Right renal pelvis (tissue), 4 donors: ENCODE results near the gene THEMIS2. TPM values are rescaled to one million over a fixed set of nuclear protein-coding genes. Genes with fewer than 3 reads are reported as not detected.
A peak's percentile ranks its signal among the peaks of the same experiment; 100 is the strongest.

ENCODE experiments used
- DNase-seq, 4 donors: peaks; one replicate each; pipeline ENCODE4 v3.0.0-alpha.2; 2013; ENCODE audit warnings: low read depth in 4 of 4, low spot score in 3 of 4, missing footprints in 1 of 4
- polyA plus RNA-seq, 4 donors: library from polyadenylated mRNA; unstranded; fragments of 120-200 nt; gene quantifications; one replicate each; pipeline ENCODE4 v1.2.1, GENCODE V29; 2013; ENCODE audit not compliant: insufficient read length in 4 of 4

The THEMIS2 gene
- polyA plus RNA-seq, 4 donors = 2.8 to 4.6 (median 3.3) TPM

- DNase-seq = no peak
Measured at GRCh38 chr1:27885114-27885528, 12.8 kb downstream of the THEMIS2 start.

- no peak for DNase-seq
Measured at GRCh38 chr1:27885621-27886352, 13.4 kb downstream of the THEMIS2 start.

DNA sequence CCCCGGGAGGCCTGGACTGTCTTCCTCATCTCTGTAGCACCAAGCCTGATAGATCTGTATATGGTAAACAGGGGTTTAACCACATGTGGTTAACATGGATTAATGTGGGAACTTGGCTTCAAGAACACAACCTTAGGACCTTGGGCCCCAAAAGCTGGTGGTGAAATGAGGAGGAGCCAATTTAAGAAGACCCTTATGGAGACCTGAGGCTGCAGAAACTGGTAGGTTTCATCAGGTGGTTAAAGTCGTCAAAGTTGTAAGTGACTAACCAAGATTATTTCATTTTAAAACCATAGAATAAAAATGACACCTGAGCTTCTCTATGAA, 14.0 kb downstream of the THEMIS2 start:
- no peak for DNase-seq

DNA sequence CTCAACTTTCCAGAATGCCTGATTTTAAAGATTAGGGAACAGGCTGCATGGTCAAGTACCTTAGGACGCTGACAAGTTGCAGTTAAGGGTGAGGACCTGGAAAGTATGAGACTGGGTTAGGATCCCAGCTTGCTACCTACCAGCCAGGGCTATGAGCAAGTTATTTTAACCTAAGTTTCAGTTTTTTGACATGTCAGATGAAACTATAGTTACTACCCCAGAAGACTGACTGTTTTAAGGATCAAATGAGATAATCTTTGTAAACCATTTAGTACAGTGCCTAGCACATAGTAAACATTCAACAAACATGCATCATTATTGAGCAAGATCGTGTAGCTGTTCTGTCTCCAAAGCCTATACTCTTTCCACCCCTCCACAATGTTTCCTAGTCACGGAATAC, 14.4 kb downstream of the THEMIS2 start:
- no peak for DNase-seq

- no peak for DNase-seq
Measured at GRCh38 chr1:27887215-27888021, 15.1 kb downstream of the THEMIS2 start.

- DNase-seq = no peak
Measured at GRCh38 chr1:27889506-27889905, 17.2 kb downstream of the THEMIS2 start.

- no peak for DNase-seq
Measured at GRCh38 chr1:27891196-27891889, 19.0 kb downstream of the THEMIS2 start.

DNA sequence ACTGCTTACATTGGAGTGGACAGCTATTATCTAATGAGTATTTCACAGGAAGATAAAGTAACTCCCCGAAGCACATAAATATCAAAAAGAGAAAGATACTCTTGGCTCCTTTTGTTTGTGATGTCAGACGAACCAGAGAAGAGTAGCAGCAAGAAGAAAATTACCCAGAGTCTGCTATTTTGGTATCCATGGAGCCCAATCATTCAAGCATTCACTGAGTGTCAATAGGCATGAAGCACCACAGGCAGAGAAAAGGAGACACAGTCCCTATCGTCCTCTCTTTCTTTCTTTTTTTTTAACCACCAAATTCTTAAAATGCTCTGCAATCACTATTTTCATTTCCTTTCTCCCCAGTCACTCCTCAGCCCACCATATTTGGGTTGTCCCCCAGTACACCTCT, 22.2 kb downstream of the THEMIS2 start:
- DNase-seq = no peak

DNA sequence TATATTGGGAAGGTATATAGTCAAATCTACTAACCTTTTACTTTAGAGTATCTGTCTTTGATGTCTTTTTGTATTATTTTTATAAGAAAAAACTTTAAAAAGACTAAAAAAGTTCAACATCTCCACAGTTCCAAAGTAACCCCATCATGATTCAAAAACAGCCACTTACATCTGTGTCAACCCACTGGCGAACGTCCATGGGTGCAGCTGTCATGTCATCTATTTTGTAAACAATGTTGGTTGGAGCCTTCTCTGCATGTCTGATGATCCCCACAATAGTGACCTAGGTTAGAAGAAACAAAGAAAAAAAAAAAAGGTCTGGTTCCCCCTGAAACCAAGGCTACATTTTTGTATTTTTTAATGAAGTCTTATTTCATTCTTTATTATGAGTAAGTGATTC, 34.4 kb downstream of the THEMIS2 start:
- DNase-seq = no peak

DNA sequence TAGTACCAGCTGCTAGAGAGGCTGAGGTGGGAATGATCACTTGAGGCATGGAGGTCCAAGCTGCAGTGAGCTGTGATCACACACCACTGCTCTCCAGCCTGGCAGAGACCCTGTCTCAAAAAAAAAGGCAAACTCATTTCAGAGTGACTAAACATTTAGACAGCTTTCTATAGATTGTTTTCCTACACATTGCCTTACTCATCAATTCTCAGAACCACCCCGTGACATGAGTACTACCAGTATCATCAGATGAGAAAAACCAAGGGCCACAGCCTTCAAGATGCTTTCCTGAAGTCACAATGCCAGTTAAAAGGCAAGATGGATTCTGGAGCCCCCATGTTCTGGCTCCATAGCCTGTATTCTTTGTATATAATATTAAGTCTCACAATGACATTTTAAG, 40.1 kb downstream of the THEMIS2 start:
- no peak for DNase-seq

GRCh38 chr1:27915082-27915575, 42.8 kb downstream of the THEMIS2 start:
- DNase-seq = no peak

GRCh38 chr1:27922272-27922671, 49.9 kb downstream of the THEMIS2 start:
- no peak for DNase-seq

DNA sequence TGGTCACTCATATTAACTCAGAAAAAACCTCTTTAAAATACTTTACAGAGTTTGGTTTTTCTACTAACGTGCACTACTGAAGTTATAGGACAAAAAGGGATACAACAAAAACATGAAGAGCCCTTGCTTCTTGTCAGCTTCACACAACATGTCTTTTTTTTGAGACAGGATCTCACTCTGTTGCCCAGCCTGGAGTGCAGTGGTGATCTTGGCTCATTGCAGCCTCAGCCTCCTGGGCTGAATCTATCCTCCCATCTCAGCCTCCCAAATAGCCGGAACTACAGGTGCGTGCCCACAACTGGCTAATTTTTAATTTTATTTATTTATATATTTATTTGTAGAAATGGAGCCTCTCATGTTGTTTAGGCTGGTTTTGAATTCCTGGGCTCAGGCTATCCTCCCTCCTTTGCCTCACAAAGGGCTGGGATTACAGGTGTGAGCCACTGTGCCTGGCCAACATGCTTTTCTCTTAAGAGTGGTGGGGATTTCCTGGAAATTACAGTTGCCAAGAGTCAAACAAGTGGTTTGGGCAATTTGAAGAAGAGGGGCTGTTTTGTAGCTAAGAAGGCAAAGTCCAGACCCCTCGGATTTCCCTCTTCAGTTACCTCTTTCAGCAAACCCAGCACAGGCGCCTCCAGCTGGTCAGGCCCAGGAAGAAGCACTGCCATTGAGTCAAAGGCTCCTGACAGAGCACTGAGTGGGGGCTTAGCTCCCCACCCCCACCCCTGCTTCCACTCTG, 56.0 kb downstream of the THEMIS2 start:
- no peak for DNase-seq

DNA sequence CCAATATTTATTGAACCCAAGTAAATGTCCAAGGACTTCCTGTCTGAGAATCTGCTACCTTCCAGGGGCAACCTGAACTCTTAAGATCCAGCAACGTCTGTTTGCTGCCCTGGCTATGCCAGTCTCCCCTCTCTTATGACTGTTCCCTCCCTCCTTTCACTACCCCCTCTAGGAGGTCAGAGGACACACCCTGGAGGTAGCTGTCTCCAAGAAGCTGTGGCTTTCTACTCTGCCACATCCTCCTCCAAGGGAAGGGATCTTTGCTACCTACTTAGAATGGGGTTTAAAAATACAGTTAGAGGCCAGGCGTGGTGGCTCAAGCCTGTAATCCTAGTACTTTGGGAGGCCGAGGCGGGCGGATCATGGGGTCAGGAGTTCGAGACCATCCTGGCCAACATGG, 58.8 kb downstream of the THEMIS2 start:
- DNase-seq = no peak

GRCh38 chr1:27931759-27932158, 59.4 kb downstream of the THEMIS2 start:
- no peak for DNase-seq

DNA sequence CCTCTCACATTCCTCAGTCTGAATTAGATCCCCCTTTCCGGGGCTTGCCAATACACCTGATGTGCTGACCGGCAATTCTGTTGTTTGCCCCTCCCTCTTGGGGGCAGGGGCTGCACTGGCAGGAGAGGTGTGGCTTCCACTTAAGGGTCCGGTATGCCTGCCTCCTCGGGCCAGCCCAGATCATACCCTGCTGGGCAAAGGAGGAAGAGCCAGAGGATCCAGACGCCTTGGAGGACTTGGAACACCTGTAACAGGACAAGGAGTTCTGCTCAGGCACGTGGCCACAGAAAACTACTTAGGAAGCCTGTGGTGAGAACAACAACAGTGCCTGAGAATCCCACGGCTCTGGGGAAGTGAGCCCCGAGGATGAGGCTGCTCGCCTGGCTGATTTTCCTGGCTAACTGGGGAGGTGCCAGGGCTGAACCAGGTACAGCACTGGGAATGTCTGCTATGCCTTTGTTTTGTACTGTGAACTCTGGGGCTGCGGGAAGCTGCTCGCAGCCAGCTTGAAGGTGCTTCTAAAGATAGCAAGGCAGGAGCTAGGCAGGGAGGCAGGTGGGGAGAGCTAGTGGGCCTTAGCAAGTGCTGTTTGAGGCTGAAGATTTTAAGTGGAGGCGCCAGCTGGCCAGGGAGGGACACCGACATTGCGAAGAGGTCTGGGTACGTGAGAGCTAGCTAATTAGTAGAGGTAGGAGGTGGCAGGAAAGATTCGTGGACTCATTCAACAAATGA, 62.6 kb downstream of the THEMIS2 start, which contains the start of gene SMPDL3B:
TSS of gene SMPDL3B (plus strand) at position 183 of the 732 bp plus-strand sequence. CDS start at position 367, 184 bp downstream.
- DNase-seq = peak in 3 of 4 donors; percentile 41 to 52 (median 41)

GRCh38 chr1:27935721-27936120, 63.4 kb downstream of the THEMIS2 start:
- no peak for DNase-seq
